Epithelial cell of proximal tubule (primary cell): ENCODE results near the gene PPFIBP2. TPM values are rescaled to one million over a fixed set of nuclear protein-coding genes. Genes with fewer than 3 reads are reported as not detected.
A peak's percentile ranks its signal among the peaks of the same experiment; 100 is the strongest.
"Not testable (repeated sequence)": the region's sequence is repeated elsewhere in the genome, so short reads cannot be mapped to it uniquely, and the experiment has no call there.

ENCODE experiments used
- DNase-seq: peaks from one replicate; pipeline ENCODE4 v3.0.0-alpha.2; 2011; ENCODE audit warnings: low read depth
- H3K4me3 ChIP-seq: 2 replicates; pipeline ENCODE4 v1.5.1; 2011; ENCODE audit warnings: low read depth, mild to moderate bottlenecking, low read length
- CTCF ChIP-seq: conservative IDR thresholded peaks from 2 replicates; pipeline ENCODE4 v1.5.1; 2012; ENCODE audit warnings: low read depth, mild to moderate bottlenecking, low read length
- total RNA-seq: library from RNA; depleted of rRNA; stranded (reverse); fragments of >200 nt; gene quantifications from 2 replicates; pipeline ENCODE4 v1.2.3, GENCODE V29; 2015

PPFIBP2 gene
- total RNA-seq, 1 donor from 2014 or later = 1.7 TPM

- DNase-seq = no peak
- no peak overlapping the region for H3K4me3 ChIP-seq
- no peak for TF ChIP-seq CTCF
Observed at GRCh38 chr11:7509966-7510365, 3.8 kb upstream of the PPFIBP2 start.

DNA sequence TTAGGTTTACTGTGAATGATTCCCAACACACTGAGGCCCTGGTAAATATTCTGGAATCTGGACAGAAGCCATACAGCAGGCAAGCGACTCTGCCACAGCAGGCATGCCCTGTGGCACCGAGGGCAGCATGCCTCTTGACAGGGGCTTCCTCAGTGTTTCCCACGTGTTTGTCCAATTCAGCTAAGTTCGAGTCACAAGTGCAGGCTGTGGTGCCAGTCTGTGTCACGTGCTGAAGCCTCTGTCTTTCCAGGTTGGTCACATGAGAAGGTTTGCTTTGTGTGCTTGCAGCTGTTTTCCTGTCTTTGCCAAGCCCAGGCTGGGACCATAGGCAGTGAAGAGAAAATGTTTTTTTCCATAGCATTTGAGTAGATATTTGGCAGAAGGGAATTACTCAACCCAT, 2.4 kb upstream of the PPFIBP2 start:
- no peak overlapping the region for H3K4me3 ChIP-seq
- no peak for TF ChIP-seq CTCF
- no peak for DNase-seq

DNA sequence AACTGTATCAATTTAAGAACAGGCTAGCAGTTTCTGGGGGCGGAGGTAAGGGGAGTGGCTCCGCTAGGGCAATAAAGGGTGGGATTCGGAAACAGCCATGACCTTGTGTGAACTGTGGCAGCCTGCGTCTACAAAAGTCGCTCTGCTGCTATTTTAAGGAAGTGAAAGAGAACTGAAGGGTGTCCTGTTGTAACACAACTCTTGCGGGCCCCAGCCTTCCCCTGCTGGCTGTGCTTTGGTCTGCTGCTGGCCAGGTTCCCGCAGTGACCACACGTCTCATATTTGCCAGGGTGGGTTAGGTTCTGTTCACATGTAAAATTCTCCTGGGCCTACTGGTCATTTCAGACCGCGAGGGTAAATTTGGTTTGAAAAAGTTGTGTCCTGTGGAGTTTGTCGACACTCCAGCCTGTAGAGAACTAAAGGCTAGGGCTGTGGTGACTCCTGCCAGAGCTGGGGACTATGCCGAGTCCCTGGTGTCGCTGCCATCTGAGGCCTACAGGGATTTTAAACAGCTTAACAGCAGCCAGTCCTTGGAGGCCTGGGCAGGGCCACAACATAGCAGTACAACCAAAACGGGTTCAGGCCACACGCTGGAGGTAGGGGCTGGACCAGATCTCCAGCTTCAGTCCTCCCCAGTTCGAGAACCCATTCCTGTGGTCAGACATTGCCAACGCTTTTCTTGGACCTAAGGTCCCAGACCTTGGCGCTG, 1.1 kb upstream of the PPFIBP2 start:
- no peak for TF ChIP-seq CTCF
- peak overlapping the region; percentile 88 for H3K4me3 ChIP-seq
- no peak for DNase-seq

GRCh38 chr11:7514099-7514591, 346 bp downstream of the PPFIBP2 start:
- DNase-seq = no peak
- H3K4me3 ChIP-seq = peak overlapping the region; percentile 88
- TF ChIP-seq CTCF = no peak

DNA sequence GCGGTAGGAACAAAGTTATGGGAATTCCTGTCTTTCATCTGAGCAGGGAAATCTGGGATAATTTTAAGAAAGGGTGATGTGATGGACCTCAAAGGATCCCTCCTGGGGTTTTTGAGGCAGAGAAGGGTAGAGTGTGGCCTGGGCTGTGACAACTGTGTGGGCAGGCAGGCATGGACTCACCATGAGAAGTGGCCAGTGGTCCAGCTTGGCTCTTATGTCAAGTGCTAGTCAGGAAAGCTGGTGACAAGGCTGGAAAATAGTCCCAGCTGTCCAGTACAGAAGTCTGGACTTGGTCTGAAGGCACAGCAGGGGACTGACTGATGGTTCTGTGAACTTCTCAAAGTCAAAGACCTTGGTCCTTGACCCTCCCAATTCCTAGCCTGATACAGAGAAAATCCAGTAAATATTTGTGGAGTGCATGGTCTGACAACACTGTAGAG, 1.7 kb downstream of the PPFIBP2 start:
- no peak for DNase-seq
- no peak for TF ChIP-seq CTCF
- H3K4me3 ChIP-seq = no peak overlapping the region

- no peak for TF ChIP-seq CTCF
- no peak for DNase-seq
- H3K4me3 ChIP-seq = no peak overlapping the region
Observed at GRCh38 chr11:7516475-7516874, 2.7 kb downstream of the PPFIBP2 start.

DNA sequence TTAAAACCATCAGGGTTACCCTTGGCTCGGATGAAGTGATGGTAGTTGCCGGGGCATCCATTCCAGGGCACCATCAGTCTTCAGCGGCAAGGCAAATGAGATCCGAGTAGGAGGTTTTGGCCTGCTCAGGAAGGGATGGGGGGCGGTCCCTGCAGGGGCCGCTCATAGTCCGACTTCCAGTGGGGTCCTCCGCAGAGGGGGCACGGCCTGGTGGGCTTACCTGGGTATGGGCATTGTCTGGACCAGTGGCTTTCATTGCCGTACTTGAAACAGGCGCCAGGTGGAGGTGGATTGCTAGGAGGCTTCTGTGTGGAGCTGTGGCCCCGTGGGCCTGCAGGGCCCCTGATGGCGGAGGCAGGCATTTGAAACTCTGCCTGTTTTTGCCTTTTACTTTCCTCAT, 3.9 kb downstream of the PPFIBP2 start:
- not testable (repeated sequence) for DNase-seq, H3K4me3 ChIP-seq
